Gastroesophageal sphincter (tissue), 4 donors: ENCODE results near the gene MYO18A. TPM values are rescaled to one million over a fixed set of nuclear protein-coding genes. Genes with fewer than 3 reads are reported as not detected.

Experiments
- ATAC-seq: fragments of 150-250 bp; one replicate; pipeline ENCODE4 v1.9.1; 2016; ENCODE audit warnings: mild to moderate bottlenecking, moderate library complexity
- H3K27ac ChIP-seq, 4 donors: fragments of 200-600 bp; sonication (generic) in 3 of 4; 1 replicate in 3 of 4; 2 replicates in 1 of 4; pipeline ENCODE4 v1.5.1; 2016 to 2019
- H3K27me3 ChIP-seq: fragments of 200-600 bp; sonication (generic); one replicate; pipeline ENCODE4 v1.5.1; 2019
- H3K36me3 ChIP-seq, 2 donors: fragments of 200-600 bp; sonication (generic); one replicate each; pipeline ENCODE4 v1.5.1; 2019; ENCODE audit warnings: control low read depth in 1 of 2
- H3K4me1 ChIP-seq, 3 donors: fragments of 200-600 bp; sonication (generic); 1 replicate in 2 of 3; 2 replicates in 1 of 3; pipeline ENCODE4 v1.5.1; 2016 to 2019; ENCODE audit warnings: control low read depth in 2 of 3
- H3K4me3 ChIP-seq, 2 donors: fragments of 200-600 bp; sonication (generic); one replicate each; pipeline ENCODE4 v1.5.1; 2019; ENCODE audit warnings: mild to moderate bottlenecking in 1 of 2, moderate library complexity in 1 of 2
- H3K9me3 ChIP-seq, 3 donors: fragments of 200-600 bp; sonication (generic); one replicate each; pipeline ENCODE4 v1.5.1; 2017 to 2019; ENCODE audit warnings: control low read depth in 2 of 3
- EP300 ChIP-seq: sonication (generic); formaldehyde crosslinking; IDR thresholded peaks from one replicate; pipeline ENCODE4 v1.6.1; 2017; ENCODE audit warnings: antibody characterized with exemption, mild to moderate bottlenecking
- POLR2A ChIP-seq, 2 donors: fragments of 450-650 bp; IDR thresholded peaks; one replicate each; pipeline ENCODE4 v1.6.1; 2017; ENCODE audit warnings: antibody characterized with exemption in 2 of 2, mild to moderate bottlenecking in 2 of 2, moderate library complexity in 1 of 2
- POLR2AphosphoS5 ChIP-seq: sonication (generic); formaldehyde crosslinking; IDR thresholded peaks from one replicate; pipeline ENCODE4 v1.6.1; 2017; ENCODE audit warnings: antibody characterized with exemption
- WGBS, 2 donors: methylation state at CpG; one replicate each; pipeline ENCODE4 v1.1.5; 2018; ENCODE audit warnings: low coverage in 1 of 2; 5-methylcytosine and 5-hydroxymethylcytosine counted together
- total RNA-seq, 4 donors: library from RNA; depleted of rRNA; stranded (reverse); fragments of >200 nt; gene quantifications; one replicate each; pipeline ENCODE4 v1.1.0, GENCODE V29; 2016
- TF ChIP-seq, protein P1 (sequence below), 4 experiments: fragments of 200-600 bp in 2 of 4; fragments of 450-650 bp in 2 of 4; sonication (generic) in 1 of 4; IDR thresholded peaks; one replicate each; pipeline ENCODE4 v1.5.1; 2017 to 2019; ENCODE audit warnings: antibody characterized with exemption in 4 of 4, mild to moderate bottlenecking in 2 of 4, moderate library complexity in 2 of 4

MYO18A gene
- total RNA-seq, 4 donors from 2014 or later = 45.5 to 70.5 (median 56.5) TPM

- H3K27ac ChIP-seq = no peak overlapping the region
- no peak for ATAC-seq
- no peak for TF ChIP-seq POLR2A (IDR thresholded peaks at IDR 0.05)
- no peak for TF ChIP-seq POLR2AphosphoS5
- TF ChIP-seq, protein P1, sequence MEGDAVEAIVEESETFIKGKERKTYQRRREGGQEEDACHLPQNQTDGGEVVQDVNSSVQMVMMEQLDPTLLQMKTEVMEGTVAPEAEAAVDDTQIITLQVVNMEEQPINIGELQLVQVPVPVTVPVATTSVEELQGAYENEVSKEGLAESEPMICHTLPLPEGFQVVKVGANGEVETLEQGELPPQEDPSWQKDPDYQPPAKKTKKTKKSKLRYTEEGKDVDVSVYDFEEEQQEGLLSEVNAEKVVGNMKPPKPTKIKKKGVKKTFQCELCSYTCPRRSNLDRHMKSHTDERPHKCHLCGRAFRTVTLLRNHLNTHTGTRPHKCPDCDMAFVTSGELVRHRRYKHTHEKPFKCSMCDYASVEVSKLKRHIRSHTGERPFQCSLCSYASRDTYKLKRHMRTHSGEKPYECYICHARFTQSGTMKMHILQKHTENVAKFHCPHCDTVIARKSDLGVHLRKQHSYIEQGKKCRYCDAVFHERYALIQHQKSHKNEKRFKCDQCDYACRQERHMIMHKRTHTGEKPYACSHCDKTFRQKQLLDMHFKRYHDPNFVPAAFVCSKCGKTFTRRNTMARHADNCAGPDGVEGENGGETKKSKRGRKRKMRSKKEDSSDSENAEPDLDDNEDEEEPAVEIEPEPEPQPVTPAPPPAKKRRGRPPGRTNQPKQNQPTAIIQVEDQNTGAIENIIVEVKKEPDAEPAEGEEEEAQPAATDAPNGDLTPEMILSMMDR (IDR thresholded peaks at IDR 0.05) = no peak
- no peak for TF ChIP-seq EP300
- no peak overlapping the region for H3K4me3 ChIP-seq
- no peaks in the 10 kb centered on the region for H3K9me3 ChIP-seq
- H3K4me1 ChIP-seq = no peaks in the 10 kb centered on the region
- H3K36me3 ChIP-seq = no peaks in the 10 kb centered on the region
- 57 to 90% methylated on average over 1 to 7 of the region's 7 CpGs for WGBS, 2 donors
- peaks cover 50% of the 10 kb centered on the region for H3K27me3 ChIP-seq
These were observed 116.2 kb downstream of the MYO18A start for GRCh38 chr17:29063992-29064391.

DNA sequence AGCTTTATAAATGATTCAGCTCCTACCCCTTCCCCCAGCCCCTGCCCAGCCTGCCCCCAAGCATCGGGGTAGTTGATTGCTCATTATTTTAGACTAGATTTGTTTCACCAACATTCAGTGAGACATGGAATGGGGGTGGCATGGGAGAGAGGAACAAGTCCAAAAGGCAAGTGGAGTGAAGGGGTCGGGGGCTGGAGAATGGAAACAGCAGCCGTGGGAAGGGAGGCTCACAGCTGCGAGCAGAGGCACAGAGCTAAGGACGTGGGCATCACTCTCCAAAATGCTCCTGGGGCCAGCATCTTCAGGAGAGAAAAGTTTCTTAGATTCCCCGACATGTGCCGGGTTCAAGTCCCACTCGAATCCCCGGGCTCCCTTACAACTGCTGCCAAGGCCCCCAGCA lies 118.0 kb downstream of the MYO18A start:
- 81 to 95% methylated on average over 4 to 5 of the region's 9 CpGs for WGBS, 2 donors
- H3K4me1 ChIP-seq = no peaks in the 10 kb centered on the region
- no peaks in the 10 kb centered on the region for H3K36me3 ChIP-seq
- no peaks in the 10 kb centered on the region for H3K9me3 ChIP-seq
- H3K27me3 ChIP-seq = peaks cover 39% of the 10 kb centered on the region
- H3K27ac ChIP-seq = no peak overlapping the region
- TF ChIP-seq EP300 = no peak
- TF ChIP-seq, protein P1 (IDR thresholded peaks at IDR 0.05) = no peak
- no peak for TF ChIP-seq POLR2AphosphoS5
- no peak for TF ChIP-seq POLR2A (IDR thresholded peaks at IDR 0.05)
- H3K4me3 ChIP-seq = no peak overlapping the region
- ATAC-seq = no peak

DNA sequence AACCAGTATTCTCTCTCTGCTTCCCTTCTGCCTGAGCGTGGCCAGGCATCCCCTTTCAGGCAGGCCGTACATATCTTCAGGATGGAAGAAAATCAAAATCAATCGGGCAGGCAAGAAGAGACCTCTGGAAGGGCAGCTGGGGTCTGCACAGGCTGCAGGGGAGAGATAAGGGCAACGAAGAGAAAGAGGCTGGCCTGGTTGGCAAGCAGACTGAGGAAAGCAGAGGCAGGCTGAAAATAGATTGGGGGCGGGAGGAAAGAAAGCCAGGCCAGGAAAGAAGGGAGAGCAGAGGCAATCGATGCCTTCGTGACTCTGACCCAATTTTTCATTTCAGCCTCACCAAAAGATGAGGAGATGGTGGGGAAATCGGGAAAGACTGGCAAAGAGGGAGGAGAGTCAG lies 119.2 kb downstream of the MYO18A start:
- no peak for TF ChIP-seq EP300
- TF ChIP-seq POLR2A (IDR thresholded peaks at IDR 0.05) = no peak
- TF ChIP-seq, protein P1 (IDR thresholded peaks at IDR 0.05) = no peak
- no peak for TF ChIP-seq POLR2AphosphoS5
- Histone ChIP-seq H3K36me3 (no peaks in the 10 kb centered on the region), H3K27me3 (peaks cover 28% of the 10 kb centered on the region), H3K27ac (no peak overlapping the region), H3K4me3 (no peak overlapping the region), H3K9me3 (no peaks in the 10 kb centered on the region), H3K4me1 (no peaks in the 10 kb centered on the region)
- WGBS, 2 donors = 18 to 22% methylated on average over 4 to 8 of the region's 8 CpGs
- no peak for ATAC-seq

- ATAC-seq = no peak
These were observed 119.7 kb downstream of the MYO18A start for GRCh38 chr17:29060475-29060874.

GRCh38 chr17:29059281-29059680 lies 120.9 kb downstream of the MYO18A start:
- peaks cover 11% of the 10 kb centered on the region for H3K27me3 ChIP-seq
- H3K9me3 ChIP-seq = no peaks in the 10 kb centered on the region
- H3K27ac ChIP-seq = no peak overlapping the region
- no peak for ATAC-seq
- no peaks in the 10 kb centered on the region for H3K4me1 ChIP-seq
- H3K36me3 ChIP-seq = no peaks in the 10 kb centered on the region
- TF ChIP-seq POLR2A (IDR thresholded peaks at IDR 0.05) = no peak
- no peak for TF ChIP-seq POLR2AphosphoS5
- TF ChIP-seq, protein P1 (IDR thresholded peaks at IDR 0.05) = no peak
- TF ChIP-seq EP300 = no peak
- H3K4me3 ChIP-seq = no peak overlapping the region
- WGBS, 2 donors = 59 to 76% methylated on average over 2 of the region's 2 CpGs

More at GRCh38 chr17:29060475-29060874, 119.7 kb downstream of the MYO18A start:
- no peak overlapping the region for H3K27ac ChIP-seq
- 30 to 33% methylated on average over 4 to 5 of the region's 6 CpGs for WGBS, 2 donors
- no peak overlapping the region for H3K4me3 ChIP-seq
- H3K36me3 ChIP-seq = no peaks in the 10 kb centered on the region
- TF ChIP-seq POLR2A (IDR thresholded peaks at IDR 0.05) = no peak
- H3K27me3 ChIP-seq = peaks cover 23% of the 10 kb centered on the region
- H3K4me1 ChIP-seq = no peaks in the 10 kb centered on the region
- H3K9me3 ChIP-seq = no peaks in the 10 kb centered on the region
